ENCODE measurements around the gene MATN4. TPM values are rescaled to one million over a fixed set of nuclear protein-coding genes. Genes with fewer than 3 reads are reported as not detected.

Gene MATN4
- total RNA-seq, 1 donor from 2014 or later = not detected

GRCh38 chr20:45323731-45324130 is 15.6 kb upstream of the MATN4 start:
- TF ChIP-seq CTCF (IDR thresholded peaks at IDR 0.05) = no peak
- TF ChIP-seq POLR2AphosphoS5 (IDR thresholded peaks at IDR 0.05; ENCODE audit: insufficient read depth in 1 of 2, low read depth in 1 of 2) = no peak
- no peak for TF ChIP-seq POLR2A (IDR thresholded peaks at IDR 0.05)
- no peak overlapping the region for H3K27ac ChIP-seq
- intact Hi-C loops (cut with DNase I) = no loop called here

GRCh38 chr20:45322952-45323383 is 14.9 kb upstream of the MATN4 start:
- Histone ChIP-seq H3K9me3 (no peaks in the 10 kb centered on the region), H3K4me3 (no peak overlapping the region), H3K27ac (no peak overlapping the region), H3K4me1 (peaks cover 8% of the 10 kb centered on the region), H3K36me3 (peaks cover 0 to 11% of the 10 kb centered on the region in 2 donors), H3K27me3 (no peaks in the 10 kb centered on the region)
- no peak for DNase-seq (ENCODE audit: extremely low spot score in 2 of 2)
- TF ChIP-seq CTCF (IDR thresholded peaks at IDR 0.05) (peak in 2 of 3 experiments; percentile 12 to 19), POLR2AphosphoS5 (IDR thresholded peaks at IDR 0.05; ENCODE audit: insufficient read depth in 1 of 2, low read depth in 1 of 2) (no peak), POLR2A (IDR thresholded peaks at IDR 0.05) (no peak)
- intact Hi-C loops (cut with DNase I) = no loop called here

More at GRCh38 chr20:45323731-45324130, 15.6 kb upstream of the MATN4 start:
- Histone ChIP-seq H3K9me3 (no peaks in the 10 kb centered on the region), H3K4me3 (no peak overlapping the region), H3K36me3 (peaks cover 0 to 19% of the 10 kb centered on the region in 2 donors), H3K4me1 (peaks cover 8% of the 10 kb centered on the region), H3K27me3 (no peaks in the 10 kb centered on the region)
- DNase-seq (ENCODE audit: extremely low spot score in 2 of 2) = no peak

- peaks cover 8% of the 10 kb centered on the region for H3K4me1 ChIP-seq
- no peaks in the 10 kb centered on the region for H3K9me3 ChIP-seq
- H3K36me3 ChIP-seq = no peaks in the 10 kb centered on the region
- H3K27me3 ChIP-seq = no peaks in the 10 kb centered on the region
- DNase-seq (ENCODE audit: extremely low spot score in 2 of 2) = no peak
- H3K4me3 ChIP-seq = no peak overlapping the region
- no peak overlapping the region for H3K27ac ChIP-seq
- TF ChIP-seq CTCF (IDR thresholded peaks at IDR 0.05) = no peak
- no peak for TF ChIP-seq POLR2A (IDR thresholded peaks at IDR 0.05)
- no peak for TF ChIP-seq POLR2AphosphoS5 (IDR thresholded peaks at IDR 0.05; ENCODE audit: insufficient read depth in 1 of 2, low read depth in 1 of 2)
- intact Hi-C loops (cut with DNase I) = no loop called here
Observed at GRCh38 chr20:45320948-45321595, 13.0 kb upstream of the MATN4 start.

GRCh38 chr20:45318948-45319347 is 10.8 kb upstream of the MATN4 start:
- DNase-seq (ENCODE audit: extremely low spot score in 2 of 2) = no peak
- no peaks in the 10 kb centered on the region for H3K9me3 ChIP-seq
- no peaks in the 10 kb centered on the region for H3K27me3 ChIP-seq
- peaks cover 8% of the 10 kb centered on the region for H3K4me1 ChIP-seq
- H3K27ac ChIP-seq = no peak overlapping the region
- TF ChIP-seq POLR2AphosphoS5 (IDR thresholded peaks at IDR 0.05; ENCODE audit: insufficient read depth in 1 of 2, low read depth in 1 of 2) (no peak), CTCF (IDR thresholded peaks at IDR 0.05) (no peak), POLR2A (IDR thresholded peaks at IDR 0.05) (no peak)
- H3K36me3 ChIP-seq = no peaks in the 10 kb centered on the region
- H3K4me3 ChIP-seq = no peak overlapping the region
- intact Hi-C loops (cut with DNase I) = loop anchor here (2.0 to 5.0 kb wide), 2 partner anchors 118 to 453 kb away; no protein-coding TSS in a partner anchor

- H3K9me3 ChIP-seq = no peaks in the 10 kb centered on the region
- H3K27me3 ChIP-seq = no peaks in the 10 kb centered on the region
- no peaks in the 10 kb centered on the region for H3K36me3 ChIP-seq
- no peak for DNase-seq (ENCODE audit: extremely low spot score in 2 of 2)
- no peak overlapping the region for H3K27ac ChIP-seq
- TF ChIP-seq POLR2AphosphoS5 (IDR thresholded peaks at IDR 0.05; ENCODE audit: insufficient read depth in 1 of 2, low read depth in 1 of 2) (no peak), POLR2A (IDR thresholded peaks at IDR 0.05) (no peak), CTCF (IDR thresholded peaks at IDR 0.05) (no peak)
- H3K4me3 ChIP-seq = no peak overlapping the region
- intact Hi-C loops (cut with DNase I) = loop anchor here (2.0 to 5.0 kb wide), 2 partner anchors 118 to 454 kb away; no protein-coding TSS in a partner anchor
- peaks cover 8% of the 10 kb centered on the region for H3K4me1 ChIP-seq
Observed at GRCh38 chr20:45318386-45318939, 10.4 kb upstream of the MATN4 start.

Measured in vagina (tissue), 2 donors.